Ectodermal cell (in vitro differentiated cells): ENCODE data around the gene CLCNKA.
"Not testable (repeated sequence)": the region's sequence is repeated elsewhere in the genome, so short reads cannot be mapped to it uniquely, and the experiment has no call there.

Experiments
- H3K27ac ChIP-seq: 2 replicates; pipeline ENCODE4 v1.7.0; 2013; ENCODE audit warnings: mild to moderate bottlenecking, low read depth, low read length; ENCODE audit not compliant: insufficient read depth, poor library complexity, severe bottlenecking
- H3K27me3 ChIP-seq: 2 replicates; pipeline ENCODE4 v1.7.0; 2013; ENCODE audit warnings: mild to moderate bottlenecking, low read length; ENCODE audit not compliant: insufficient read depth, control insufficient read depth, poor library complexity, severe bottlenecking
- H3K36me3 ChIP-seq: one replicate; pipeline ENCODE4 v1.7.0; 2013; ENCODE audit warnings: low read length; ENCODE audit not compliant: control insufficient read depth, insufficient read depth
- H3K4me1 ChIP-seq: one replicate; pipeline ENCODE4 v1.7.0; 2013; ENCODE audit warnings: low read length; ENCODE audit not compliant: control insufficient read depth, insufficient read depth
- H3K4me3 ChIP-seq: 2 replicates; pipeline ENCODE4 v1.7.0; 2013; ENCODE audit warnings: low read depth, low read length, control low read depth; ENCODE audit not compliant: insufficient read depth
- H3K9me3 ChIP-seq: 2 replicates; pipeline ENCODE4 v1.7.0; 2013; ENCODE audit warnings: mild to moderate bottlenecking, low read length, moderate library complexity; ENCODE audit not compliant: control insufficient read depth
- WGBS, 2 experiments: methylation state at CpG; one replicate each; pipeline ENCODE4 v1.1.7; 2013; ENCODE audit warnings: missing lambda C conversion rate in 2 of 2; 5-methylcytosine and 5-hydroxymethylcytosine counted together

CLCNKA gene

DNA sequence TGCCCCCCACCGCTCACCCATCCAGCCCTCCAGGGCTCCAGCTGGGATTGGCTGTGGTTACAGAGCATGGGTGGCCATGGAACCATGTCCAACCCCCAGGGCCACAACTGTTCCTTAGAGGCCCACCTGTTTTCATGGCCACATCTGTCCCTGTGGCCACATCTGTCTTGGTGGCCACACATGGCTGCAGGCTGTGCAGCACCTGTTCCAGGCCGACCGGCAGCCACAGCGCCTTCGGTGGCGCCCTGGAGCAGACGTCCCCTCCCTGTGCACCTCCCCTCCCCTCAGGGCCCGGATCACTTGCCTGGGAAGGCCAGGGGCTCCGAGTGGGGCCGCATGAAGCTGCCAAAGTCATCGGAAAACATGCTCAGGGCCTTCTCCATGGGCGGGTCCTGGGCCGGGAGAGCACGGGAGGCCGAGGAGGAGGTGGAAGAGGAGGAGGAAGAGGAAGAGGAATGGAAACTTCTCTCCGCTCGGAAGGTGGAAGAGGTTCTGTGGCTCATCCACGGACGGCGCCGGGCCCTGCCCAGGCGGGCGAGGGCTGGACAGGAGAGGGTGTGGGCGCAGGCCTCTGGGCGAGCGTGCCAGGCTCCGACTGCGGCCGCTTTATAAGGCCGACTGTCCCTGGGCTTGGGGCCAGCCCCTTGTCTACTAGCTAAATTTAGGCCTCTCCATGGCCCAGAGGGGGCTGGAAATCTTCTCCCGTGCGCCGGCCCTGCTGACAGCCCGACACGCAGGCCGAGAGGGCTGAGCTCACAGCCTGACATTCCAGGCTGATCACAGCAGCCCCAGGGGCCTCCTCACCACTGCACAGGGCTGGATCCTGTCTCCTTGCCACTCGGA lies 4.2 kb upstream of the CLCNKA start, which contains the start of gene HSPB7:
TSS of gene HSPB7 (minus strand) at position 583 of the 843 bp plus-strand sequence. CDS start at position 503, 80 bp downstream.
- H3K27me3 ChIP-seq, result peaks cover 19% of the 10 kb centered on the region
- peaks cover 25% of the 10 kb centered on the region for H3K4me1 ChIP-seq
- no peak within 1 kb of the TSS for H3K27ac ChIP-seq
- no peak within 1 kb of the TSS for H3K4me3 ChIP-seq
- H3K9me3 ChIP-seq, result no peaks in the 10 kb centered on the region
- H3K36me3 ChIP-seq, result no peaks in the 10 kb centered on the region
- 63 to 68% methylated on average over 37 of the region's 37 CpGs for WGBS, 2 experiments

DNA sequence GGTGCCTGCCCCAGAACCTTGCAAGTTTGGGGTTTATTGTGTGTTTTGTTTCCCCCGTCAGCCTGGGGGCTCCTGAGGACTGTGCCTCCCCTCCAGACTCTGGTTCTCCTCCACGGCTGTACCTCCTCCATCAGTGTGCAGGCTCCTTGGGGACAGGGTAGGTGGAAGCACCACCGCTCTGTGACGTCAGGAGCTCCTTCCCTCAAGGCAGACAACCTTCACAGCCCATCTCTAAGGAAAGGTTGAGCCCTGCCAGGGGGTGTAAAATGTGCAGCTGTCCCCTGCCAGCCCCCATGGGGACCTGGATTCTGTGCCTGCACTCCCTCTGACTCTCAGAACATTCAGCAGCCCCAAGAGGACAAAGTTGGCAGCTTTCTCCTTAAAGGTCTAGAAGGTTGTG lies 3.5 kb upstream of the CLCNKA start:
- Histone ChIP-seq H3K9me3 (no peaks in the 10 kb centered on the region), H3K36me3 (no peaks in the 10 kb centered on the region), H3K4me3 (no peak overlapping the region), H3K27ac (no peak overlapping the region), H3K27me3 (peaks cover 13% of the 10 kb centered on the region), H3K4me1 (peaks cover 19% of the 10 kb centered on the region)
- WGBS, 2 experiments, result 87 to 90% methylated on average over 4 of the region's 4 CpGs

DNA sequence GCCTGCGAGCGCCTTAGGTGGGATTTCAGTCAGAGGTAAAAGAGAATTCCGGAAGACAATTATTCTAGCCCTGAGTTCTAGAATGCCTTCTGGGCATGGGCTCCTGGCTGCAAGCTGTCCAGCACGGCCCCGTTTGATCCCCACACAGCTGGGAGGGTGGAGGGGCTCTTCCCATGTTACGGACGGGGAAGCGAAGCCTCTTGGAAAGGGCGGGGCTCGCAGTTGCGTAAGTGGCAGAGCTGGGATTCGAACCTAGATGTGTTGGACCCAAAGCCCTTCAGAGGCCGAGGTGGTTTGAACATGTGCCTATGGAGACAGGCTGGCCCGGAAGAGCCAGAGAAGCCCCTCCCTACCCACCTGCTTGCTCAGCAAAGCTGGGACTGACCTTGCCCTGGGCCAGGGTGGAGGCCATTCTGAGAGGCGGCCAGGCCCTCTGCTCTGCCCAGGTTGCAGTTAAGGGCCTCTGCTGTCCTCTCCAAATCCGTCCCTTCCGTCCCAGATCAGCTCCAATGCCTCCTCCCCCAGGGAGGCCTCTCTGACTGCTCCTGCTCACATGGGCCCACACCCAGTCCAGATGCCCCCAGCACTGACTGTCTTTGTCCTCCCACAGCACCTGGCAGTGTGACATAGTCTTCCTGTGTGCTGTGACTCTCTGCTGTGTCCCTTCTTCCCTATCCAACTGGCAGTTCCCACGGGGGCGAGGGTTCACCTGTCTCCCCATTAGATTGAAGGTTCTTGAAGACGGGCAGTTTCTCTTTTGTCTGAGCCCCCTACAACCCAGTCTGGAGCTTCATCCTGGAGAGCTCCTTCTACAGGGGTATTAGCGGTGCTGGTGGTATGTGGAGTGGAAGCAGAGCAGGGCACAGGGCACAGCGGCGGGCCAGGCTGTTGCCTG lies 2.8 kb upstream of the CLCNKA start:
- no peaks in the 10 kb centered on the region for H3K9me3 ChIP-seq
- H3K4me3 ChIP-seq, result no peak overlapping the region
- 90 to 93% methylated on average over 23 of the region's 23 CpGs for WGBS, 2 experiments
- H3K4me1 ChIP-seq, result peaks cover 19% of the 10 kb centered on the region
- no peaks in the 10 kb centered on the region for H3K36me3 ChIP-seq
- H3K27me3 ChIP-seq, result peaks cover 6% of the 10 kb centered on the region
- no peak overlapping the region for H3K27ac ChIP-seq

DNA sequence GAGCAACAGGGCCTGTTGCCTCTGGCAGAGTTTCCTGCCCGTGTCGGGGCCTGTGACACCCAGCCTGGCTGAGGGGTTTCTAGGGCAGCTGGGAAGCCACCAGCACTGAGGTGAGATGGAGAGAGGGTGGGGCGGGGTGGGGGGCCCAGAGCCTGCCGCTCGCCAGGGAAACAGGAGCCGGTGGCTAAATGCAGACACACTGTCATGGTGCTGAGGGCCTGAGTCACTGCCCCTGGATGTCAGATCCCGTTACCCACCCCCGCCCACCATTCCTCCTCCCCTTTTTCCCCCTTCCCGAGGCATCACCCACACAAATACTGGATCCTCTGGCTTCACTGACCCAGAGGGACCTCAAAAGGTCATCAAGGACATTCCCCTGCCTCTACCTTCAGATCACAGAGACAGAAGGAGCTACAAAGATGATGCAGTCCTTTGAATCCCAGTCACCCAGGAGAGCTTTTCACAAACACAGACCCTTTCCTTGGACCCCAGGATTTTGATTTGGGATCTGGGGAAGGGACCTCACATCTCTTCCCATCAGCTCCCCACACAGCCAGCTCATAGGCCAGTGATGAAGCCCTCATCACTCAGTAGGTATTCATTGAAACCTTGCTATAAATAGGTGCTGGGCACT lies 2.1 kb upstream of the CLCNKA start:
- WGBS, 2 experiments, result 73 to 77% methylated on average over 9 of the region's 9 CpGs
- no peaks in the 10 kb centered on the region for H3K27me3 ChIP-seq
- H3K27ac ChIP-seq, result no peak overlapping the region
- no peaks in the 10 kb centered on the region for H3K9me3 ChIP-seq
- H3K36me3 ChIP-seq, result no peaks in the 10 kb centered on the region
- H3K4me1 ChIP-seq, result peaks cover 19% of the 10 kb centered on the region
- no peak overlapping the region for H3K4me3 ChIP-seq

- no peak overlapping the region for H3K4me3 ChIP-seq
- no peaks in the 10 kb centered on the region for H3K9me3 ChIP-seq
- H3K36me3 ChIP-seq, result no peaks in the 10 kb centered on the region
- 91 to 94% methylated on average over 6 of the region's 6 CpGs for whole genome bisulfite sequencing, 2 experiments
- H3K4me1 ChIP-seq, result peaks cover 19% of the 10 kb centered on the region
- H3K27ac ChIP-seq, result no peak overlapping the region
- no peaks in the 10 kb centered on the region for H3K27me3 ChIP-seq
Observed at GRCh38 chr1:16020325-16020724, 1.5 kb upstream of the CLCNKA start.

- H3K27me3 ChIP-seq, H3K9me3 ChIP-seq, H3K27ac ChIP-seq, H3K4me3 ChIP-seq, H3K36me3 ChIP-seq: not testable (repeated sequence)
- peaks cover 19% of the 10 kb centered on the region for H3K4me1 ChIP-seq
- 89 to 91% methylated on average over 9 of the region's 9 CpGs for WGBS, 2 experiments
Observed at GRCh38 chr1:16020878-16021277, 958 bp upstream of the CLCNKA start.

DNA sequence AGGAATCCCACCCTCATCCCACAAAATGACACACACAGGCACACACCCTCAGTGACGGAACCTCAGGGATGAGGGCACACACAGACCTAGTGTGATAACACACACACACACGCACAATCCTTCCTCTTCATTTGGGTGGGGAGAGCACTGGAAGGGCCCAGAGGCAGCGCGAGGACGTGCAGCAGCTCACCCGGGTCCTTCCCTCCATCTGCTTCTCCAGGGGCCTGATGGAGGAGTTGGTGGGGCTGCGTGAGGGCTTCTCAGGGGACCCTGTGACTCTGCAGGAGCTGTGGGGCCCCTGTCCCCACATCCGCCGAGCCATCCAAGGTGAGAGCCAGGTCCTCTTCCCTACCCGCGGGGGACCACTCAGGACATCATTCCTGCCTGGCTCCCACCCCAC lies 557 bp downstream of the CLCNKA start:
- H3K4me3 ChIP-seq, result no peak overlapping the region
- H3K4me1 ChIP-seq, result peaks cover 24% of the 10 kb centered on the region
- no peaks in the 10 kb centered on the region for H3K36me3 ChIP-seq
- 87 to 91% methylated on average over 11 of the region's 11 CpGs for WGBS, 2 experiments
- H3K9me3 ChIP-seq, result no peaks in the 10 kb centered on the region
- H3K27me3 ChIP-seq, result peaks cover 6% of the 10 kb centered on the region
- no peak overlapping the region for H3K27ac ChIP-seq

- no peak overlapping the region for H3K27ac ChIP-seq
- 88 to 89% methylated on average over 7 of the region's 7 CpGs for WGBS, 2 experiments
- no peaks in the 10 kb centered on the region for H3K9me3 ChIP-seq
- peaks cover 7% of the 10 kb centered on the region for H3K27me3 ChIP-seq
- peaks cover 17% of the 10 kb centered on the region for H3K4me1 ChIP-seq
- H3K36me3 ChIP-seq, result no peaks in the 10 kb centered on the region
- H3K4me3 ChIP-seq, result no peak overlapping the region
Observed at GRCh38 chr1:16023050-16023653, 1.3 kb downstream of the CLCNKA start.

GRCh38 chr1:16026302-16026701 lies 4.5 kb downstream of the CLCNKA start:
- 16 to 37% methylated on average over 4 to 7 of the region's 10 CpGs for WGBS, 2 experiments
- not testable (repeated sequence) for H3K27ac ChIP-seq, H3K9me3 ChIP-seq, H3K27me3 ChIP-seq, H3K36me3 ChIP-seq, H3K4me3 ChIP-seq
- H3K4me1 ChIP-seq, result peaks cover 13% of the 10 kb centered on the region
